NCI-H2029 treated with DMSO at 0.1 percent for 48 hours (cell line): Measurements from ENCODE around the gene PAQR6.
A peak's percentile ranks its signal among the peaks of the same experiment; 100 is the strongest.
"Not testable (repeated sequence)": the region's sequence is repeated elsewhere in the genome, so short reads cannot be mapped to it uniquely, and the experiment has no call there.

Experiments used
- DNase-seq: peaks from one replicate; lab custom pipeline; 2025; lab: John Stamatoyannopoulos, UW

The PAQR6 gene

GRCh38 chr1:156232201-156232894, 15.5 kb downstream of the PAQR6 start:
- DNase-seq, result no peak

- DNase-seq, result no peak
Measured at GRCh38 chr1:156230473-156230837, 17.4 kb downstream of the PAQR6 start.

- DNase-seq, result no peak
Measured at GRCh38 chr1:156229809-156230472, 17.9 kb downstream of the PAQR6 start.

GRCh38 chr1:156228501-156228900, 19.4 kb downstream of the PAQR6 start:
- DNase-seq, result no peak

- DNase-seq, result no peak
Measured at GRCh38 chr1:156226782-156227181, 21.1 kb downstream of the PAQR6 start.

- no peak for DNase-seq
Measured at GRCh38 chr1:156226116-156226538, 21.7 kb downstream of the PAQR6 start.

- no peak for DNase-seq
Measured at GRCh38 chr1:156225677-156226014, 22.2 kb downstream of the PAQR6 start.

GRCh38 chr1:156221986-156222692, 25.7 kb downstream of the PAQR6 start:
- no peak for DNase-seq

GRCh38 chr1:156220226-156220625, 27.6 kb downstream of the PAQR6 start:
- no peak for DNase-seq

GRCh38 chr1:156217871-156218270, 30.0 kb downstream of the PAQR6 start:
- DNase-seq, result no peak

- DNase-seq, result not testable (repeated sequence)
Measured at GRCh38 chr1:156216361-156217086, 31.3 kb downstream of the PAQR6 start.

- DNase-seq, result no peak
Measured at GRCh38 chr1:156214024-156214748, 33.7 kb downstream of the PAQR6 start.

GRCh38 chr1:156213644-156213966, 34.3 kb downstream of the PAQR6 start:
- DNase-seq, result no peak

GRCh38 chr1:156212833-156213643, 34.8 kb downstream of the PAQR6 start, which contains the start of gene PMF1:
PMF1 (plus strand) TSS chr1:156213007; CDS start chr1:156213016, 9 bp downstream.
- DNase-seq, result peak; percentile 87

GRCh38 chr1:156212130-156212529, 35.7 kb downstream of the PAQR6 start:
- DNase-seq, result no peak

- no peak for DNase-seq
Measured at GRCh38 chr1:156211243-156211642, 36.6 kb downstream of the PAQR6 start.

GRCh38 chr1:156204686-156205085, 43.2 kb downstream of the PAQR6 start:
- DNase-seq, result no peak

GRCh38 chr1:156203331-156203730, 44.5 kb downstream of the PAQR6 start:
- no peak for DNase-seq

GRCh38 chr1:156200044-156200443, 47.8 kb downstream of the PAQR6 start:
- no peak for DNase-seq

GRCh38 chr1:156198831-156199349, 49.0 kb downstream of the PAQR6 start:
- DNase-seq, result no peak

- DNase-seq, result no peak
Measured at GRCh38 chr1:156196445-156196844, 51.4 kb downstream of the PAQR6 start.
